Adrenal gland (tissue), 5 donors: ENCODE measurements around the gene ECSCR.

Experiments
- POLR2A ChIP-seq, 2 donors: fragments of 450-650 bp; IDR thresholded peaks; one replicate each; pipeline ENCODE4 v1.6.1; 2017; ENCODE audit warnings: antibody characterized with exemption in 2 of 2, mild to moderate bottlenecking in 2 of 2, moderate library complexity in 1 of 2
- TF ChIP-seq, protein P1 (sequence below), 6 experiments: fragments of 450-650 bp in 4 of 6; fragments of 200-600 bp in 2 of 6; sonication (generic) in 1 of 6; IDR thresholded peaks; 1 replicate in 5 of 6; 2 replicates in 1 of 6; pipeline versions ENCODE4 v1.5.1 to v1.8.0; 2016 to 2021; ENCODE audit warnings: antibody characterized with exemption in 6 of 6, mild to moderate bottlenecking in 2 of 6, moderate library complexity in 1 of 6
- donor health status: DM: no; HTN: no; CAD: no.

GRCh38 chr5:139456776-139457175 lies 5.8 kb downstream of the ECSCR start:
- TF ChIP-seq, protein P1, sequence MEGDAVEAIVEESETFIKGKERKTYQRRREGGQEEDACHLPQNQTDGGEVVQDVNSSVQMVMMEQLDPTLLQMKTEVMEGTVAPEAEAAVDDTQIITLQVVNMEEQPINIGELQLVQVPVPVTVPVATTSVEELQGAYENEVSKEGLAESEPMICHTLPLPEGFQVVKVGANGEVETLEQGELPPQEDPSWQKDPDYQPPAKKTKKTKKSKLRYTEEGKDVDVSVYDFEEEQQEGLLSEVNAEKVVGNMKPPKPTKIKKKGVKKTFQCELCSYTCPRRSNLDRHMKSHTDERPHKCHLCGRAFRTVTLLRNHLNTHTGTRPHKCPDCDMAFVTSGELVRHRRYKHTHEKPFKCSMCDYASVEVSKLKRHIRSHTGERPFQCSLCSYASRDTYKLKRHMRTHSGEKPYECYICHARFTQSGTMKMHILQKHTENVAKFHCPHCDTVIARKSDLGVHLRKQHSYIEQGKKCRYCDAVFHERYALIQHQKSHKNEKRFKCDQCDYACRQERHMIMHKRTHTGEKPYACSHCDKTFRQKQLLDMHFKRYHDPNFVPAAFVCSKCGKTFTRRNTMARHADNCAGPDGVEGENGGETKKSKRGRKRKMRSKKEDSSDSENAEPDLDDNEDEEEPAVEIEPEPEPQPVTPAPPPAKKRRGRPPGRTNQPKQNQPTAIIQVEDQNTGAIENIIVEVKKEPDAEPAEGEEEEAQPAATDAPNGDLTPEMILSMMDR (IDR thresholded peaks at IDR 0.05): no peak
- no peak for TF ChIP-seq POLR2A (IDR thresholded peaks at IDR 0.05)
